Measurements from ENCODE around the gene EMP3.

EMP3 gene

DNA sequence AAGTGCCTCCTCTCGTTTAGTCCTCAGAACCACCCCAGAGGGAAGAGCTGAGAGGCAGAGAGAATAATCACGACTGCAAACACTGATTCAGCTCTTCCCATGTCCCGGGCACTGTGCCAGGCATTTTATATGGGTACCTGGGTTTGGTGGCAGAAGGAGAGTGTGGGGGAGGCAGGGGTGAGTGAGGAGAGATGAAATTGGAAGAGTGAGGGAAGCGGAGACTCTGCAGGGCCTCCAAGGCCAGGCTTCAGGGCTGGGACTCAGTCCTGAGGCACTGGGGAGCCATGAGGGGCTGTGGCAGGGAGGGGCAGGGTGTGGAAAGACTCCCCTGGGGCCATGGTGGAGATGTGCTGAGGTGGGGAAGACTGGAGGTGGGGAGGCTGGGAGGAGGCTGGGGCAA lies 47.6 kb downstream of the EMP3 start:
- Histone ChIP-seq H3K36me3 (no peaks in the 10 kb centered on the region), H3K9me3 (replicated peaks in 1 of 11) (no peaks in the 10 kb centered on the region), H3K4me3 (no peak overlapping the region), H3K9ac (peak overlapping the region in 7 of 11 experiments; percentile 11 to 47 (median 46); a peak in 10 of 22 replicates), H3K4me2 (peak overlapping the region in 10 of 11 experiments; percentile 3 to 96 (median 55); a peak in 19 of 22 replicates), H3K27me3 (no peaks in the 10 kb centered on the region), H4K20me1 (no peaks in the 10 kb centered on the region), H3K27ac (peak overlapping the region in 7 of 11 experiments; percentile 29 to 57 (median 39); a peak in 13 of 22 replicates), H3K4me1 (peaks cover 10 to 89% (median 81%) of the 10 kb centered on the region in 10 experiments)
- TF ChIP-seq Cebpa-rat (IDR thresholded peaks at IDR 0.05) = no peak

DNA sequence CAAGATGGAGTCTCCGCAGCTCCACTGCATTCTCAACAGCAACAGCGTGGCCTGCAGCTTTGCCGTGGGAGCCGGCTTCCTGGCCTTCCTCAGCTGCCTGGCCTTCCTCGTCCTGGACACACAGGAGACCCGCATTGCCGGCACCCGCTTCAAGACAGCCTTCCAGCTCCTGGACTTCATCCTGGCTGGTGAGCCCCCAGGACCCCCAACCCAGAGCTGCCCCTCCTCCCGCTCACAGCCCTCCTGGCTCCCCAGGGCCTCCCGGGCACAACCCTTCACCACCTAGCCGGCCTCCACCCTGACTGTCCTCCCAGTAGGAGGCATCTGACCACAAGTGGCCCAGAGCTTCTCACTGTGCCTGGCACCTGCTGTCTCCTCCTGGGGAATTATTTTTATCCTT lies 48.2 kb downstream of the EMP3 start:
- no peaks in the 10 kb centered on the region for H3K27me3 ChIP-seq
- H3K9ac ChIP-seq = peak overlapping the region in 6 of 11 experiments; percentile 11 to 47 (median 46); a peak in 8 of 22 replicates
- H3K36me3 ChIP-seq = no peaks in the 10 kb centered on the region
- H3K9me3 ChIP-seq (replicated peaks in 1 of 11) = no peaks in the 10 kb centered on the region
- peaks cover 16 to 88% (median 81%) of the 10 kb centered on the region in 10 experiments for H3K4me1 ChIP-seq
- no peak for TF ChIP-seq Cebpa-rat (IDR thresholded peaks at IDR 0.05)
- no peak overlapping the region for H3K4me3 ChIP-seq
- no peaks in the 10 kb centered on the region for H4K20me1 ChIP-seq
- peak overlapping the region in 8 of 11 experiments; percentile 3 to 96 (median 71); a peak in 16 of 22 replicates for H3K4me2 ChIP-seq
- H3K27ac ChIP-seq = peak overlapping the region in 7 of 11 experiments; percentile 29 to 57 (median 39); a peak in 10 of 22 replicates

DNA sequence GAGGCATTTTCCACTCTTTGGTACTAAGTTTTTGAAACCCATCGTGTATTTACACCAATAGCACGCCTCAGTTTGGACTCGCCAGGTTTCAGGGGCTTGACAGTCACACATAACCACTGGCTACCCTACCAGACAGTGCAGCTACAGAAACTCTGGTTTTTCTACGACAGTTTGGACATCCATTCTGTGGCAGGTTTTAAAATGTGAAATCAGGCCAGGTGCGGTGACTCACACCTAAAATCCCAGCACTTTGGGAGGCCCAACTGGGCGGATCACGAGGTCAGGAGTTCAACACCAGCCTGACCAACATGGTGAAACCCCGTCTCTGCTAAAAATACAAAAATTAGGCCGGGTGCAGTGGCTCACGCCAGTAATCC lies 52.8 kb downstream of the EMP3 start:
- H3K9me3 ChIP-seq (replicated peaks in 1 of 11) = no peaks in the 10 kb centered on the region
- peaks cover 23 to 33% (median 27%) of the 10 kb centered on the region in 11 experiments for H3K36me3 ChIP-seq
- H3K9ac ChIP-seq = no peak overlapping the region; a peak in 1 of 22 replicates
- no peaks in the 10 kb centered on the region for H3K27me3 ChIP-seq
- no peak overlapping the region for H3K4me3 ChIP-seq
- peak overlapping the region in 2 of 11 experiments; percentile 24 to 26; a peak in 3 of 22 replicates for H3K27ac ChIP-seq
- H3K4me1 ChIP-seq = peaks cover 19 to 71% (median 59%) of the 10 kb centered on the region in 10 experiments
- peak overlapping the region; percentile 22 to 88 (median 48); a peak in 16 of 22 replicates for H3K4me2 ChIP-seq
- TF ChIP-seq Cebpa-rat (IDR thresholded peaks at IDR 0.05) = no peak
- H4K20me1 ChIP-seq = peaks cover 0 to 3% (median 0%) of the 10 kb centered on the region in 11 experiments; a peak in 2 of 22 replicates

DNA sequence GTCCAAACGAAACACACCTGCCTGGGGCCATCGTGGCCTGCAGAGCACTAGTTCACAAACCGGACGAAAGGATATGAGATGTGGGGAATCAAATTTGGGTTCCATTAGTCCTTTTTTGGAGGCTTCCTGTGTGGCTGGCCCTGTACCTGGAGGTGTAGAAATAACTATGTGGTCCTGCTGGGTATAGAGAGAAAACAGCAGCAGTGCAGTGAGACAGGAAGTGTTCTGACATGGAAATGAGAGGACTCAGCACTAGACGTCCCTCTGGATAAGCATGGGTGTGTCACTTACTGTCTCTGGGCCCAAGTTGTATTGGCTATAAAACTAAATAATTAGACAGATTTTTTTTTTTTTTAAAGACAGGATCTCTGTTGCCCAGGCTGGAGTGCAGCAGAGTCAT lies 53.7 kb downstream of the EMP3 start:
- TF ChIP-seq Cebpa-rat (IDR thresholded peaks at IDR 0.05) = no peak
- Histone ChIP-seq H3K9me3 (replicated peaks in 1 of 11) (no peaks in the 10 kb centered on the region), H3K9ac (no peak overlapping the region), H3K27me3 (no peaks in the 10 kb centered on the region), H3K36me3 (peaks cover 31 to 42% (median 36%) of the 10 kb centered on the region in 11 experiments), H3K27ac (no peak overlapping the region), H3K4me2 (peak overlapping the region in 4 of 11 experiments; percentile 22 to 56 (median 29); a peak in 6 of 22 replicates), H3K4me1 (peaks cover 19 to 64% (median 50%) of the 10 kb centered on the region in 10 experiments), H3K4me3 (no peak overlapping the region), H4K20me1 (peaks cover 0 to 12% (median 0%) of the 10 kb centered on the region in 11 experiments; a peak in 3 of 22 replicates)

All from BLaER1 treated with 17β-estradiol and CSF1 and Interleukin-3, amounts not matched to agents 10 nM and 100 nM (cell line).